AG09309 (cell line): ENCODE results near the gene SCAF1.
"Not testable (repeated sequence)": the region's sequence is repeated elsewhere in the genome, so short reads cannot be mapped to it uniquely, and the experiment has no call there.

Experiments used
- DNase-seq: peaks from one replicate; pipeline ENCODE4 v3.0.0-alpha.2; 2010; ENCODE audit warnings: low read depth
- H3K4me3 ChIP-seq: 2 replicates; pipeline ENCODE4 v1.5.1; 2011; ENCODE audit warnings: mild to moderate bottlenecking, low read depth, low read length, moderate library complexity; ENCODE audit not compliant: control insufficient read depth
- TF ChIP-seq, protein P1 (sequence below): IDR thresholded peaks from 2 replicates; pipeline ENCODE4 v1.5.1; 2011; ENCODE audit warnings: mild to moderate bottlenecking, low read depth, low read length, inconsistent platforms; ENCODE audit not compliant: insufficient read depth, control insufficient read depth; ENCODE audit errors: missing control alignments

Gene SCAF1

DNA sequence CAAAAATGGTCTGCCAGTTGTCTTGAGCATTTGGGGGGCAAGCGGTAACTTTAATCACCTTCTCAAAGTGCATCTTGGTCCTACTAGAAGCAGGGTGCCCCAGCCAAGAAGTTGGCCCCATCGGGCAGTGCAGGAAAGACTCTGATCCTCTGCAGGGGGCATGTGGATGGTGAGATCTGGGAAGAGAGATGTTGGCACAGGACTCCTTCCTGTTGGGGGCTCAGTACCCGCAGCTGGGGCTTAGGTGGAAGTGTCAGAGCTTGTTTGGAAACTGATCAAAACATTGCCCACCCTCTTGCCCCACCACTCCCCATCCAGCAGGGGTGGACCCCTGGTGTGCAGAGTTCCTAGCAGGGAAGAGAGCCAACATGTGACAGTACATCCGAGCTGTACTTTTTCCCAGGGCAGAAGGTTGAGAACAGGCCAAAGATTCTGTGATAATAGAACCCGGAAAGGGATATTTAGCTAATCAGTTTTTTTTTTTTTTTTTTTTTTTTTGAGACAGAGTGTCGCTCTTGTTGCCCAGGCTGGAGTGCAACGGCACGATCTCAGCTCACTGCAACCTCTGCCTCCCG lies 10.9 kb upstream of the SCAF1 start:
- DNase-seq: no peak
- TF ChIP-seq, protein P1, sequence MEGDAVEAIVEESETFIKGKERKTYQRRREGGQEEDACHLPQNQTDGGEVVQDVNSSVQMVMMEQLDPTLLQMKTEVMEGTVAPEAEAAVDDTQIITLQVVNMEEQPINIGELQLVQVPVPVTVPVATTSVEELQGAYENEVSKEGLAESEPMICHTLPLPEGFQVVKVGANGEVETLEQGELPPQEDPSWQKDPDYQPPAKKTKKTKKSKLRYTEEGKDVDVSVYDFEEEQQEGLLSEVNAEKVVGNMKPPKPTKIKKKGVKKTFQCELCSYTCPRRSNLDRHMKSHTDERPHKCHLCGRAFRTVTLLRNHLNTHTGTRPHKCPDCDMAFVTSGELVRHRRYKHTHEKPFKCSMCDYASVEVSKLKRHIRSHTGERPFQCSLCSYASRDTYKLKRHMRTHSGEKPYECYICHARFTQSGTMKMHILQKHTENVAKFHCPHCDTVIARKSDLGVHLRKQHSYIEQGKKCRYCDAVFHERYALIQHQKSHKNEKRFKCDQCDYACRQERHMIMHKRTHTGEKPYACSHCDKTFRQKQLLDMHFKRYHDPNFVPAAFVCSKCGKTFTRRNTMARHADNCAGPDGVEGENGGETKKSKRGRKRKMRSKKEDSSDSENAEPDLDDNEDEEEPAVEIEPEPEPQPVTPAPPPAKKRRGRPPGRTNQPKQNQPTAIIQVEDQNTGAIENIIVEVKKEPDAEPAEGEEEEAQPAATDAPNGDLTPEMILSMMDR: no peak

DNA sequence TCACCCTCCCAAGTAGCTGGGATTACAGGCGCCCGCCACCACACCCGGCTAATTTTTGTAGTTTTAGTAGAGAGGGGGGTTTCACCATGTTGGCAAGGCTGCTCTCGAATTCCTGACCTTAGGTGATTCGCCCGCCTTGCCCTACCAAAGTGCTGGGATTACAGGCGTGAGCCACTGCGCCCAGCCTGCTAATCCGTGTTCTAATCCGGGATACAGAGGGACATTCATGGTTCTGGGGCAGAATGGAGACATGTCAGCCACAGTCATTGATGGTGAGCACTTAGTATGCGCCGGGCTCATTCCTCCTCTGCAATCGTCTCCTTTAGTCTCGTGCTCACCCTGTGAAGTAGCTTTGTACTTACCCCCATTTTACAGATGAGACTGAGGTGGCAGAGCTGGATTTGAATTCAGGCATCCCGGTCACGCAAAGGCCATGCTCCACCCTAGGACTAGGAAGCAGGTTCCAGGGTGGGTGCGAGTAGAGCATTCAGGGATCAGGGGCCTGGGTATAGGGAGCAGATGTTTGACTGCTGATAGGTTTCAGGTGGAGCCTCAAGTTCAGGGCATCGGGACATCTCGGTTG lies 10.3 kb upstream of the SCAF1 start:
- H3K4me3 ChIP-seq: no peak overlapping the region
- TF ChIP-seq, protein P1: no peak
- no peak for DNase-seq

More for the DNA sequence above, 10.9 kb upstream of the SCAF1 start:
- no peak overlapping the region for H3K4me3 ChIP-seq

DNA sequence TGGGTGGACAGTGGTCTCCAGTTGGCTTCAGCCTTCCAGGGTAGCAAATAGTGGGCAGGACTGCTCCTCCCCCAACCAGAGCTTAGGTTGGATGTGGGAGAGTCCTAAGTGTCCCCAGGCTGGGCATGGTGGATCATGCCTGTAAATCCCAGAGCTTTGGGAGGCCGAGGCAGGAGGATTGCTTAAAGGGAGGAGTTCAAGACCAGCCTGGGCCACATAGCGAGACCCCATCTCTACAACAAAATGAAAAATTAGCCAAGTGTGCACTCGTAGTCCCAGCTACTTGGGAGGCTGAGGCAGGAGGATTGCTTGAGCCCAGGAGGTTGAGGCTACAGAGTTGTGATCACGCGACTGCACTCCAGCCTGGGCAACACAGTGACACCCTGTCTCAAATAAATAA lies 9.4 kb upstream of the SCAF1 start:
- TF ChIP-seq, protein P1: no peak
- no peak overlapping the region for H3K4me3 ChIP-seq
- no peak for DNase-seq

DNA sequence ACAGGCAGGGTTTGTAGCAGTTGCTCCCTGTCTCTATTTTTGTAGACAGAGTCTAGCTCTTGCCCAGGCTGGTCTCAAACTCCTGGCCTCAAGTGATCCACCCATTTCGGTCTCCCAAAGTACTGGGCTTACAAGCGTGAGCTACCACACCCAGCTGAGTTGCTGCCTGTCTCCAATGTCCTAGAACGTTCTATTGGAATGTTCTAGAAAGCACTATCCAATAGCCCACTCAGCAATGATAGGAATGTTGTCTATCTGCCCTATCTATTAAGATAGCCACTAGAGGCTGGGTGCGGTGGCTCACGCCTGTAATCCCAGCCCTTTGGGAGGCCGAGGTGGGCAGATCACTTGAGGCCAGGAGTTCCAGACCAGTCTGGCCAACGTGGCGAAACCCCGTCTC lies 8.7 kb upstream of the SCAF1 start:
- DNase-seq, H3K4me3 ChIP-seq: not testable (repeated sequence)

DNA sequence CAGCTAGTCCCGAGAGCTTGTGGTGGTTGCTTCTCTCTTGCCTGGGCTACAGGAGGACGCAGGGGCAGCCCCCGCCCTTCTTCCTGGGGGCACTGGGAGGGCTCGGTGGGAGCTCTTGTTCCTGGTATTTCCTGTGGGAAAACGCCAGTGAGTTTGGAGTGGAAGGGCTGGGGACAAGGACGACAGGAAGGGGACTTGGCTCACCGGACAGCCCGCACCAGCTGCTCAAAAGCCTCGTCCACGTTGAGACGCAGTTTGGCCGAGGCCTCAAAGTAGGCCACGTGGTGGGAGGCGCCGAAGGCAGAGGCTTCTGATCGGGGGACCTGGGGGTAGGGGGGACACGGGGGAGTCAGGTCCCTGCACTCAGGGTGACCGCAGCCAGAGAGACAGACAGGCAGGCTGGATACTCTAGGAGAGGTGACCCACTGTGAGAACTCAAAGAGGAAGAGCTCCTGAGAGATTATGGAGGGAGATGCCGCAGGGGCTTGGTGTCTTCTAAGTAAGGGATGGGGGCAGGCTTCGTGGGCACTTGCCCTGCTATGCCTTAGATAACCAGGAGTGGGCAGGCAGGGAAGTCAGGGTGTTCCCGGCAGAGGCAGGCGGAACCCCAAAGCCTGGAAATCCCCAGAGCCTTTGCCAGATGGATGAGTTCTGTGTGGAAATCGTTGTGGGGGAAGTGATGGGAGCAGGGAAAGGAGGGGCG lies 6.3 kb upstream of the SCAF1 start:
- no peak for DNase-seq

DNA sequence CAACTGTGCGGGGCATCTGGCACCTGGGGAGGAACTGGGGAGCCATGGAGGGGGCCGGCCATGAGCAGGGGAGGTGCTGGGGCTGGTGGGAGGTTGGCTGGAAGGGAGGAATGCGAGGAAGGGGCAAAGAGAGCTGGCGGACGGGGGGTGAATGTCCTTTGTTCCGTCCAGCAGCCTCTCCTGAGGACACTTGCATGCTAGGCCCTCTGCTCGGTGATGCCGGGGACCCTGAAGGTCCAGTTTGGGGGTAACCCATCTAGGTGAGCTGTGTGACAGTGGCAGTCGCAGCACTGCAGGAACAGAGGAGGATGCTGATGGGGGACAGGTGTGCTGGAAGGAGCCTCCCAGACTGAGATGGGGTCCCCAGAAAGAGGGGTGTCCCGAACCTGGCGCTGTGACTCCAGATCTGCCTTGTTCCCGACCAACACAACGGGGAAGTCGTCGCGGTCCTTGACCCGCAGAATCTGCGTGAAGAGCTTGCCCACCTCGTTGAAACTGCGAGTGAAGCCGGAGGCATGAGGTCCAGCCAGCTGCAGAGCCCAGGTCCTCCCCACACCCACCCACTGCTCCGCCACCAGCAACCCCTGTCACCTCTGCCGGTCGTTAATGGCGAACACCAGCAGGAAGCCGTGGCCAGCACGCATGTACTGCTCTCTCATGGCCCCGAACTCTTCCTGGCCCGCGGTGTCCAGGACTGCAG lies 5.6 kb upstream of the SCAF1 start:
- DNase-seq: no peak
- TF ChIP-seq, protein P1: no peak
- no peak overlapping the region for H3K4me3 ChIP-seq

More for the DNA sequence above, 6.3 kb upstream of the SCAF1 start:
- no peak overlapping the region for H3K4me3 ChIP-seq
- TF ChIP-seq, protein P1: no peak
